Cardiac muscle cell (in vitro differentiated cells and primary cell): Measurements from ENCODE around the gene OR5I1. TPM values are rescaled to one million over a fixed set of nuclear protein-coding genes. Genes with fewer than 3 reads are reported as not detected.

Source experiments
- DNase-seq, 2 donors: peaks; one replicate each; pipeline versions ENCODE4 v3.0.0 to v3.0.0-alpha.2; 2010 to 2017; ENCODE audit warnings: low read depth in 1 of 2, low spot score in 1 of 2
- H3K27ac ChIP-seq: fragments of 200-600 bp; sonication (generic); 2 replicates; pipeline ENCODE4 v1.5.1; 2016
- H3K27me3 ChIP-seq: fragments of 200-600 bp; sonication (generic); 2 replicates; pipeline ENCODE4 v1.6.0; 2016; ENCODE audit warnings: control low read depth
- H3K36me3 ChIP-seq: fragments of 200-600 bp; sonication (generic); 2 replicates; pipeline ENCODE4 v1.5.1; 2016; ENCODE audit warnings: control low read depth
- H3K4me1 ChIP-seq: fragments of 200-600 bp; sonication (generic); 2 replicates; pipeline ENCODE4 v1.8.1; 2017; ENCODE audit warnings: low read depth, mild to moderate bottlenecking, mixed run types
- H3K4me3 ChIP-seq: fragments of 200-600 bp; sonication (generic); 2 replicates; pipeline ENCODE4 v1.5.1; 2016; ENCODE audit warnings: mild to moderate bottlenecking
- H3K9me3 ChIP-seq: fragments of 200-600 bp; sonication (generic); 2 replicates; pipeline ENCODE4 v1.5.1; 2017; ENCODE audit warnings: low read depth, mild to moderate bottlenecking, control low read depth
- CTCF ChIP-seq: IDR thresholded peaks from 2 replicates; pipeline ENCODE4 v1.5.1; 2012; ENCODE audit warnings: low read depth, mild to moderate bottlenecking, low read length
- polyA plus RNA-seq: library from polyadenylated mRNA; unstranded; fragments of >200 nt; fragmentation: Nextera tagmentation; extraction: Ambion mirVana; gene quantifications from 2 replicates; pipeline ENCODE4 v1.2.1, GENCODE V29; 2016
- total RNA-seq: library from RNA; depleted of rRNA; stranded (reverse); fragments of >200 nt; gene quantifications from 2 replicates; pipeline ENCODE4 v1.2.3, GENCODE V29; 2016

OR5I1 gene
- total RNA-seq (not detected in 2 replicates), polyA plus RNA-seq (not detected in 2 replicates)

GRCh38 chr11:55936300-55936699 is at the start of gene OR5I1:
TSS of gene OR5I1 (minus strand) at chr11:55936400. CDS start at chr11:55936400, 0 bp downstream.
- Histone ChIP-seq H3K9me3 (no peaks in the 10 kb centered on the region), H3K27me3 (no peaks in the 10 kb centered on the region), H3K4me1 (no peaks in the 10 kb centered on the region), H3K4me3 (no peak within 1 kb of the TSS), H3K36me3 (no peaks in the 10 kb centered on the region), H3K27ac (no peak within 1 kb of the TSS)
- no peak for DNase-seq
- TF ChIP-seq CTCF = no peak

- Histone ChIP-seq H3K27ac (no peak overlapping the region), H3K9me3 (no peaks in the 10 kb centered on the region), H3K4me1 (no peaks in the 10 kb centered on the region), H3K4me3 (no peak overlapping the region), H3K36me3 (no peaks in the 10 kb centered on the region), H3K27me3 (no peaks in the 10 kb centered on the region)
- TF ChIP-seq CTCF = no peak
- DNase-seq = no peak
These were observed 34.7 kb upstream of the OR5I1 start for GRCh38 chr11:55970935-55971334.

GRCh38 chr11:55969845-55970244 is 33.6 kb upstream of the OR5I1 start, which contains the start of gene OR10AG1:
TSS of gene OR10AG1 (minus strand) at chr11:55969945. CDS start at chr11:55969907, 38 bp downstream.
- Histone ChIP-seq H3K9me3 (no peaks in the 10 kb centered on the region), H3K27me3 (no peaks in the 10 kb centered on the region), H3K36me3 (no peaks in the 10 kb centered on the region), H3K4me3 (no peak within 1 kb of the TSS), H3K4me1 (no peaks in the 10 kb centered on the region), H3K27ac (no peak within 1 kb of the TSS)
- DNase-seq = no peak
- no peak for TF ChIP-seq CTCF

GRCh38 chr11:55967914-55968313 is 31.7 kb upstream of the OR5I1 start:
- DNase-seq = no peak
- no peak for TF ChIP-seq CTCF
- no peaks in the 10 kb centered on the region for H3K9me3 ChIP-seq
- H3K27me3 ChIP-seq = no peaks in the 10 kb centered on the region
- H3K27ac ChIP-seq = no peak overlapping the region
- no peaks in the 10 kb centered on the region for H3K36me3 ChIP-seq
- no peaks in the 10 kb centered on the region for H3K4me1 ChIP-seq
- H3K4me3 ChIP-seq = no peak overlapping the region

GRCh38 chr11:55966391-55966790 is 30.2 kb upstream of the OR5I1 start:
- Histone ChIP-seq H3K27ac (no peak overlapping the region), H3K4me3 (no peak overlapping the region), H3K27me3 (no peaks in the 10 kb centered on the region), H3K36me3 (no peaks in the 10 kb centered on the region), H3K4me1 (no peaks in the 10 kb centered on the region), H3K9me3 (no peaks in the 10 kb centered on the region)
- no peak for TF ChIP-seq CTCF
- DNase-seq = no peak

- Histone ChIP-seq H3K27ac (no peak overlapping the region), H3K36me3 (no peaks in the 10 kb centered on the region), H3K27me3 (no peaks in the 10 kb centered on the region), H3K4me1 (no peaks in the 10 kb centered on the region), H3K4me3 (no peak overlapping the region), H3K9me3 (no peaks in the 10 kb centered on the region)
- no peak for TF ChIP-seq CTCF
- no peak for DNase-seq
These were observed 20.3 kb upstream of the OR5I1 start for GRCh38 chr11:55956521-55956920.
